PC-3 (cell line): ENCODE measurements around the gene GMDS.

Source experiments
- CTCF ChIP-seq: fragments of 300-600 bp; sonication (generic); conservative IDR thresholded peaks from 2 replicates; pipeline ENCODE4 v1.5.1; 2017; ENCODE audit warnings: antibody characterized with exemption, low read depth, mild to moderate bottlenecking, low read length
- EZH2 ChIP-seq: fragments of 300-600 bp; sonication (generic); IDR thresholded peaks from one replicate; pipeline ENCODE4 v1.6.1; 2017; ENCODE audit warnings: antibody characterized with exemption, mild to moderate bottlenecking, low read length; ENCODE audit not compliant: unreplicated experiment
- EZH2phosphoT487 ChIP-seq: fragments of 300-600 bp; sonication (generic); IDR thresholded peaks from 2 replicates; pipeline ENCODE4 v1.6.1; 2018; ENCODE audit warnings: mild to moderate bottlenecking, antibody characterized with exemption, low read length, borderline replicate concordance

GRCh38 chr6:1942834-1943233, 302.6 kb downstream of the GMDS start:
- TF ChIP-seq CTCF = no peak
- TF ChIP-seq EZH2 = no peak
- no peak for TF ChIP-seq EZH2phosphoT487
